Activated CD8-positive, alpha-beta T cell treated with anti-CD3 and anti-CD28 coated beads for 36 hours (primary cell): ENCODE measurements around the gene PTK7. TPM values are rescaled to one million over a fixed set of nuclear protein-coding genes. Genes with fewer than 3 reads are reported as not detected.

Experiments
- ATAC-seq: fragments of 200-7000 bp; cut with Tn5 transposase; one replicate; pipeline ENCODE4 v1.10.0; 2021; ENCODE audit warnings: mild to moderate bottlenecking, moderate library complexity
- CTCF ChIA-PET: fragments of 350-600 bp; sonication (Branson Sonifier 250); formaldehyde crosslinking; loops from one replicate; lab custom pipeline; 2021; ENCODE audit warnings: antibody characterized with exemption; lab: Charles Lee
- POLR2A ChIA-PET: fragments of 350-600 bp; sonication (Branson Sonifier 250); formaldehyde crosslinking; loops from one replicate; lab custom pipeline; 2021; ENCODE audit warnings: antibody characterized with exemption; lab: Charles Lee
- DNase-seq: peaks from one replicate; pipeline ENCODE4 v3.0.0-alpha.2; 2020
- H3K27ac Mint-ChIP-seq: one replicate; pipeline ENCODE4 v1.8.0; 2021; ENCODE audit warnings: mild to moderate bottlenecking, mixed read lengths
- H3K27me3 Mint-ChIP-seq: one replicate; pipeline ENCODE4 v1.8.0; 2021; ENCODE audit warnings: mixed read lengths
- H3K36me3 Mint-ChIP-seq: one replicate; pipeline ENCODE4 v1.8.0; 2021; ENCODE audit warnings: low read depth, mixed read lengths
- H3K4me1 Mint-ChIP-seq: one replicate; pipeline ENCODE4 v1.8.0; 2021; ENCODE audit warnings: low read depth, mixed read lengths
- H3K4me3 Mint-ChIP-seq: one replicate; pipeline ENCODE4 v1.8.0; 2021; ENCODE audit warnings: mild to moderate bottlenecking, moderate library complexity, mixed read lengths
- H3K9me3 Mint-ChIP-seq: one replicate; pipeline ENCODE4 v1.8.0; 2021; ENCODE audit warnings: mixed read lengths
- CTCF ChIP-seq: fragments of 200-600 bp; IDR thresholded peaks from one replicate; pipeline ENCODE4 v1.8.0; 2022; ENCODE audit warnings: antibody characterized with exemption, mild to moderate bottlenecking
- intact Hi-C: fragments of 100-400 bp; cut with micrococcal nuclease; formaldehyde crosslinking; loops from one replicate; pipeline ENCODE4 v1.10.0; 2022
- total RNA-seq, 2 experiments: library from RNA; stranded (reverse); gene quantifications; one replicate each; pipeline ENCODE4 v1.2.3, GENCODE V29; 2021

PTK7 gene
- total RNA-seq, 2 experiments from 2014 or later = 3.8 to 4.1 TPM

GRCh38 chr6:43192911-43193310, 116.8 kb downstream of the PTK7 start:
- no peaks in the 10 kb centered on the region for H3K9me3 Mint-ChIP-seq
- ATAC-seq (no peak), DNase-seq (no peak)
- POLR2A ChIA-PET = no interaction called here
- H3K36me3 Mint-ChIP-seq = peaks cover 31% of the 10 kb centered on the region
- no peak for TF ChIP-seq CTCF
- peaks cover 8% of the 10 kb centered on the region for H3K4me1 Mint-ChIP-seq
- H3K27me3 Mint-ChIP-seq = no peaks in the 10 kb centered on the region
- intact Hi-C loops = no loop called here
- H3K27ac Mint-ChIP-seq = no peak overlapping the region
- CTCF ChIA-PET = no interaction called here
- no peak overlapping the region for H3K4me3 Mint-ChIP-seq

GRCh38 chr6:43193929-43194328, 117.8 kb downstream of the PTK7 start:
- Mint-ChIP-seq H3K4me3 (no peak overlapping the region), H3K9me3 (no peaks in the 10 kb centered on the region), H3K27me3 (no peaks in the 10 kb centered on the region), H3K27ac (no peak overlapping the region), H3K36me3 (peaks cover 25% of the 10 kb centered on the region), H3K4me1 (peaks cover 8% of the 10 kb centered on the region)
- CTCF ChIA-PET = interaction anchor here (1.1 kb wide), 1 partner anchor 21 kb away, joined by 3 read pairs; no protein-coding TSS in a partner anchor
- ATAC-seq = no peak
- DNase-seq = no peak
- POLR2A ChIA-PET = interaction anchor here (1.0 to 1.4 kb wide), 2 partner anchors 13 to 26 kb away, joined by 3 to 5 read pairs; no protein-coding TSS in a partner anchor
- TF ChIP-seq CTCF = no peak
- intact Hi-C loops = no loop called here

- ATAC-seq (no peak), DNase-seq (no peak)
- TF ChIP-seq CTCF = no peak
- Mint-ChIP-seq H3K36me3 (peaks cover 26% of the 10 kb centered on the region), H3K4me3 (no peak overlapping the region), H3K27me3 (no peaks in the 10 kb centered on the region), H3K27ac (no peak overlapping the region), H3K4me1 (no peaks in the 10 kb centered on the region), H3K9me3 (no peaks in the 10 kb centered on the region)
- ChIA-PET CTCF (no interaction called here), POLR2A (interaction anchor here (2.2 kb wide), 1 partner anchor 12 kb away, joined by 7 read pairs; no protein-coding TSS in a partner anchor)
- intact Hi-C loops = no loop called here
These were observed 120.2 kb downstream of the PTK7 start for GRCh38 chr6:43196337-43196736.

- TF ChIP-seq CTCF = no peak
- no peak for ATAC-seq
- POLR2A ChIA-PET = interaction anchor here (1.0 to 1.1 kb wide), 2 partner anchors 25 to 65 kb away, joined by 3 read pairs; no protein-coding TSS in a partner anchor
- intact Hi-C loops = no loop called here
- CTCF ChIA-PET = no interaction called here
- H3K27me3 Mint-ChIP-seq = no peaks in the 10 kb centered on the region
- no peaks in the 10 kb centered on the region for H3K4me1 Mint-ChIP-seq
- peaks cover 11% of the 10 kb centered on the region for H3K36me3 Mint-ChIP-seq
- DNase-seq = no peak
- no peaks in the 10 kb centered on the region for H3K9me3 Mint-ChIP-seq
- H3K4me3 Mint-ChIP-seq = no peak overlapping the region
- no peak overlapping the region for H3K27ac Mint-ChIP-seq
These were observed 123.8 kb downstream of the PTK7 start for GRCh38 chr6:43199912-43200311.

- Mint-ChIP-seq H3K4me3 (no peak overlapping the region), H3K9me3 (no peaks in the 10 kb centered on the region), H3K4me1 (no peaks in the 10 kb centered on the region), H3K36me3 (peaks cover 7% of the 10 kb centered on the region), H3K27ac (peak overlapping the region; percentile 12), H3K27me3 (no peaks in the 10 kb centered on the region)
- POLR2A ChIA-PET = interaction anchor here (1.2 to 3.0 kb wide), 2 partner anchors 15 to 20 kb away, joined by 3 to 9 read pairs; no protein-coding TSS in a partner anchor
- ATAC-seq (no peak), DNase-seq (no peak)
- no peak for TF ChIP-seq CTCF
- CTCF ChIA-PET = interaction anchor here (1.1 kb wide), 1 partner anchor 29 kb away, joined by 3 read pairs; the partner anchor contains the start of gene DNPH1
- intact Hi-C loops = no loop called here
These were observed 124.4 kb downstream of the PTK7 start for GRCh38 chr6:43200541-43200940.
